Calu3 (cell line): ENCODE results near the gene RACK1. TPM values are rescaled to one million over a fixed set of nuclear protein-coding genes. Genes with fewer than 3 reads are reported as not detected.

Source experiments
- BruUV-seq: library from RNA; stranded (reverse); fragments of 400-500 nt; replicated peaks from 2 replicates; lab custom pipeline; 2021; lab: Mats Ljungman, UMichigan
- CTCF ChIA-PET: fragments of 300-600 bp; sonication (Branson Sonifier 250); formaldehyde crosslinking; loops from one replicate; lab custom pipeline; 2022; ENCODE audit warnings: antibody characterized with exemption; lab: Charles Lee
- DNase-seq: peaks from one replicate; pipeline ENCODE4 v3.0.0; 2022
- H3K27ac Mint-ChIP-seq: one replicate; pipeline ENCODE4 v1.8.0; 2022; ENCODE audit warnings: mixed read lengths; ENCODE audit not compliant: unreplicated experiment
- H3K27me3 Mint-ChIP-seq: one replicate; pipeline ENCODE4 v1.8.0; 2022; ENCODE audit warnings: mixed read lengths; ENCODE audit not compliant: unreplicated experiment
- H3K36me3 Mint-ChIP-seq: one replicate; pipeline ENCODE4 v1.8.0; 2022; ENCODE audit warnings: mild to moderate bottlenecking, moderate library complexity, mixed read lengths; ENCODE audit not compliant: insufficient read depth, unreplicated experiment
- H3K4me1 Mint-ChIP-seq: one replicate; pipeline ENCODE4 v1.8.0; 2022; ENCODE audit warnings: mild to moderate bottlenecking, low read depth, mixed read lengths; ENCODE audit not compliant: unreplicated experiment
- H3K4me3 Mint-ChIP-seq: one replicate; pipeline ENCODE4 v1.8.0; 2022; ENCODE audit warnings: mild to moderate bottlenecking, low read depth, moderate library complexity, mixed read lengths; ENCODE audit not compliant: unreplicated experiment
- H3K9me3 Mint-ChIP-seq: one replicate; pipeline ENCODE4 v1.8.0; 2022; ENCODE audit warnings: low read depth, mixed read lengths; ENCODE audit not compliant: unreplicated experiment
- intact Hi-C: fragments of 100-400 bp; cut with micrococcal nuclease; formaldehyde crosslinking; loops from one replicate; pipeline ENCODE4 v1.10.0; 2022; ENCODE audit not compliant: unreplicated experiment
- total RNA-seq: library from RNA; stranded (reverse); gene quantifications from 2 replicates; pipeline ENCODE4 v1.2.3, GENCODE V29; 2022
- TF ChIP-seq, protein P1 (sequence below): fragments of 200-600 bp; IDR thresholded peaks from one replicate; pipeline ENCODE4 v1.8.0; 2022; ENCODE audit warnings: antibody characterized with exemption; ENCODE audit not compliant: unreplicated experiment

Gene RACK1
- total RNA-seq, 1 experiment from 2014 or later, result 1,946 TPM

DNA sequence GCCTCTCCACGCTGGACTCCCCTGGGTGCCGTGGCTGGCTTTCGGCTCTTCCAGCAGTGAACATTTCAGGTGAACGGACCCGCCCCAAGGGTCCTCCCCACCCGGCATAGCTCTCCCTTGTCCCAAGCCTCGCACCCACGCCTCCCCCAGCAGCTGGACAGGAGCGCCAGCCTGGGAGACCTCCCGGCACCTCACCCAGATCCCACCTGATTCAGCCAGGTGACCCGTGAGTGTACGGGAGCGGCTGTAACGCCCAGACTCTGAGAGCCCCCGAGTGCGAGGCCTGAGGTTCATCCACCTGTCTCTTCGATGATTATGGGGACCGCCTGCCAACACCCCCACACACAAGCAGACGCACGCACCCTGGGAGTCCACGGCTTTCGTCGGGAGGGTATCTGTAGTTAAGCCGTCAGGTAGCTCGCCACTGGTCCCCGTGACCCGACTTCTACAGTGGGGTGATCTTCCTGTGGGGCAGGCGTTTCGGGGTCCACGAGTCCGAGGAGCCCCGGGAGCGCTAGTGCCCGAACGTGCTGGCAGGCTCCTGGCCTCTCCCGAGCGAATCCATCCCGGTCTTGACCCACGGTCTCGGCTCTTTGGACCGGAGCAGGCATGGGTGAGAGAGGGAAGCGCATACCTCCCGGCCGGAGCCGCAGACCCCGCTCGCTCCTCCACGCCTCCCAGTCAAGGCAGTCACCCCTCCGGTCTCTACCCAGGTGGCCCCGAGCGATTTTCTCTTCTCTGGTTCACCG, 53.6 kb downstream of the RACK1 start:
- TF ChIP-seq, protein P1, sequence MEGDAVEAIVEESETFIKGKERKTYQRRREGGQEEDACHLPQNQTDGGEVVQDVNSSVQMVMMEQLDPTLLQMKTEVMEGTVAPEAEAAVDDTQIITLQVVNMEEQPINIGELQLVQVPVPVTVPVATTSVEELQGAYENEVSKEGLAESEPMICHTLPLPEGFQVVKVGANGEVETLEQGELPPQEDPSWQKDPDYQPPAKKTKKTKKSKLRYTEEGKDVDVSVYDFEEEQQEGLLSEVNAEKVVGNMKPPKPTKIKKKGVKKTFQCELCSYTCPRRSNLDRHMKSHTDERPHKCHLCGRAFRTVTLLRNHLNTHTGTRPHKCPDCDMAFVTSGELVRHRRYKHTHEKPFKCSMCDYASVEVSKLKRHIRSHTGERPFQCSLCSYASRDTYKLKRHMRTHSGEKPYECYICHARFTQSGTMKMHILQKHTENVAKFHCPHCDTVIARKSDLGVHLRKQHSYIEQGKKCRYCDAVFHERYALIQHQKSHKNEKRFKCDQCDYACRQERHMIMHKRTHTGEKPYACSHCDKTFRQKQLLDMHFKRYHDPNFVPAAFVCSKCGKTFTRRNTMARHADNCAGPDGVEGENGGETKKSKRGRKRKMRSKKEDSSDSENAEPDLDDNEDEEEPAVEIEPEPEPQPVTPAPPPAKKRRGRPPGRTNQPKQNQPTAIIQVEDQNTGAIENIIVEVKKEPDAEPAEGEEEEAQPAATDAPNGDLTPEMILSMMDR, result no peak
- BruUV-seq, result no TSS peak
- Mint-ChIP-seq H3K27ac (peak overlapping the region; percentile 100), H3K4me1 (peaks cover 49% of the 10 kb centered on the region), H3K9me3 (no peaks in the 10 kb centered on the region), H3K36me3 (peaks cover 67% of the 10 kb centered on the region), H3K27me3 (peaks cover 17% of the 10 kb centered on the region), H3K4me3 (peak overlapping the region; percentile 93)
- CTCF ChIA-PET, result interaction anchor here (0.8 to 3.7 kb wide), 2 partner anchors 17 to 381 kb away, joined by 4 to 24 read pairs; no protein-coding TSS in a partner anchor
- DNase-seq, result no peak
- intact Hi-C loops, result loop anchor here (1.0 kb wide), 1 partner anchor 17 kb away; no protein-coding TSS in a partner anchor

DNA sequence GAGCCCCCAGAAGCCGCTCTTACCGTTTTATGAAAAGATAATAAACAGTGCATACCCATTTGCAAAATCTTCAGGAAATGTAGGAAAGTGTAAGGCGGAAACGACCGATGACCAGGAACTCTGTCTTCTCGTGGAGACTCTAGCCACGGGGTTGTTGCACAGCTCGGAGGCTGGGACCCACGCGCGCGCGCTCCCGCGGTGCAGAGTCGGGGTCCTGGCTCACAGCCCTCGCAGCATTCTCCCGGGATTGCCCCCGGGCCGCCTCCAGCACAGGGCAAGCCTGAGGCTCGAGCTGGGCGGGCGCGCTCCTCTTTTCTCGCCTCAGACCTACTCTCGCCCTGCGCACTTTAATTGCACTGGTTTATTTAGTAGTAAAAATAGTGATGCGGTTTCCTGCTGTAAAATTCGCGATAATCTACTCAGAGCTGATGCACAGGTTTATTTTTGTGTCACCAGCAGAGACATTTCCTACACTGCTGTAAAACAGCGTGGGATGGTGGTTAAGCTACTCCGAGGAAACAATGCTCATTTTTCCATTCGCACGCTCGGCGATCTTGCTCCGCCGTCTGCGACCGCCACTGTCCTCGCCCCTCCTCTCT, 54.2 kb downstream of the RACK1 start:
- Mint-ChIP-seq H3K36me3 (peaks cover 69% of the 10 kb centered on the region), H3K4me3 (peak overlapping the region; percentile 93), H3K27me3 (peaks cover 17% of the 10 kb centered on the region), H3K27ac (peak overlapping the region; percentile 100), H3K4me1 (peaks cover 51% of the 10 kb centered on the region), H3K9me3 (no peaks in the 10 kb centered on the region)
- DNase-seq, result no peak
- intact Hi-C loops, result loop anchor here (1.0 kb wide), 1 partner anchor 18 kb away; no protein-coding TSS in a partner anchor
- BruUV-seq, result no TSS peak
- CTCF ChIA-PET, result interaction anchor here (0.8 to 3.7 kb wide), 3 partner anchors 16 to 380 kb away, joined by 4 to 24 read pairs (median 5); no protein-coding TSS in a partner anchor
- TF ChIP-seq, protein P1, result no peak

DNA sequence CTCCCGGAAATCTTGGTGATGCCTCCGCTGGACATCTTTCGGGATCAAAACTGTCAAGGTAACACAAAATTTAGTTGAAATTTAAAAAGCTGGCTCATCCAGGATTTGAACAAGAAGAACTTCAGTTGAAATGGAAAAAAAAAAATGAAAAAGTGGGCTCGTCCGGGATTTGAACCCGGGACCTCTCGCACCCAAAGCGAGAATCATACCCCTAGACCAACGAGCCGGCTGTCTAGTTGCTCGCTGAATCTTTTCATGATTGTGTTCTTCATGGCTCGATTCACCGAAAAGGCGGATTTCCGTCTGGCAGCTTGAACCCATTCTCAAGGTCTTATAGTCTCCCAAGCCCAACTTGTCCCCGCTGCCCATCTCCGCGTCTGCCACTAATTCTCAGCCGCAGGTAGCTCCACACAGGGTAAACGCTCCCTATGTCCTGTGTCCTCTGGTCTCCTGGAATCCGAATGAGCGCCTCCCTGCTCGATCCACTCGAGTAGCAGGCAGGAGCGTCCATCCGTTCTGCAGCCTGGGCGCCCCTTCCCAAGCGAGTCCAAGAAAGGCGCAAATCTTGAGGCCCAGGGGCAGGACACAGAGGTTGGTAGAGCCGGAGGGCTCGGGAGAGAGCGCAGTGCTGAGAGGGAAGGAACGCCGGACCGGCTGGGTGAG, 54.9 kb downstream of the RACK1 start:
- Mint-ChIP-seq H3K27ac (peak overlapping the region; percentile 100), H3K9me3 (no peaks in the 10 kb centered on the region), H3K4me1 (peaks cover 56% of the 10 kb centered on the region), H3K4me3 (peak overlapping the region; percentile 93), H3K27me3 (peaks cover 17% of the 10 kb centered on the region), H3K36me3 (peaks cover 75% of the 10 kb centered on the region)
- DNase-seq, result peak; percentile 84
- BruUV-seq, result no TSS peak
- intact Hi-C loops, result loop anchor here (1.0 kb wide), 2 partner anchors 18 to 33 kb away; no protein-coding TSS in a partner anchor
- TF ChIP-seq, protein P1, result no peak
- CTCF ChIA-PET, result interaction anchor here (0.8 to 3.7 kb wide), 6 partner anchors 10 to 380 kb away, joined by 3 to 24 read pairs (median 4); partner anchors contain the start of gene RACK1
